HG03039 (cell line): ENCODE measurements around the gene DICER1.

Source experiments
- ATAC-seq: cut with Tn5 transposase; IDR thresholded peaks from one replicate; pipeline ENCODE4 v1.9.1; 2021; ENCODE audit warnings: mild to moderate bottlenecking, moderate library complexity; ENCODE audit not compliant: unreplicated experiment

The DICER1 gene

GRCh38 chr14:95062220-95062619 lies 95.1 kb downstream of the DICER1 start:
- ATAC-seq, result no peak

- ATAC-seq, result no peak
Observed at GRCh38 chr14:95061317-95062093, 95.8 kb downstream of the DICER1 start.

- no peak for ATAC-seq
Observed at GRCh38 chr14:95059126-95059525, 98.2 kb downstream of the DICER1 start.

GRCh38 chr14:95058491-95058890 lies 98.8 kb downstream of the DICER1 start:
- ATAC-seq, result no peak

GRCh38 chr14:95057851-95058250 lies 99.5 kb downstream of the DICER1 start:
- no peak for ATAC-seq

GRCh38 chr14:95057147-95057546 lies 100.2 kb downstream of the DICER1 start:
- no peak for ATAC-seq

- no peak for ATAC-seq
Observed at GRCh38 chr14:95056476-95056875, 100.9 kb downstream of the DICER1 start.

- no peak for ATAC-seq
Observed at GRCh38 chr14:95055318-95055717, 102.0 kb downstream of the DICER1 start.

GRCh38 chr14:95054346-95055280 lies 102.7 kb downstream of the DICER1 start:
- no peak for ATAC-seq

- no peak for ATAC-seq
Observed at GRCh38 chr14:95052016-95052585, 105.2 kb downstream of the DICER1 start.

- no peak for ATAC-seq
Observed at GRCh38 chr14:95049952-95050351, 107.4 kb downstream of the DICER1 start.

- no peak for ATAC-seq
Observed at GRCh38 chr14:95048771-95049312, 108.5 kb downstream of the DICER1 start.

- ATAC-seq, result no peak
Observed at GRCh38 chr14:95047754-95048153, 109.6 kb downstream of the DICER1 start.

GRCh38 chr14:95046711-95047681 lies 110.3 kb downstream of the DICER1 start:
- no peak for ATAC-seq

GRCh38 chr14:95045836-95046430 lies 111.4 kb downstream of the DICER1 start:
- no peak for ATAC-seq

GRCh38 chr14:95045106-95045701 lies 112.1 kb downstream of the DICER1 start:
- no peak for ATAC-seq

GRCh38 chr14:95044463-95045105 lies 112.7 kb downstream of the DICER1 start:
- ATAC-seq, result no peak

- no peak for ATAC-seq
Observed at GRCh38 chr14:95043732-95044462, 113.4 kb downstream of the DICER1 start.
